Measurements from ENCODE around the gene PRKCSH. TPM values are rescaled to one million over a fixed set of nuclear protein-coding genes. Genes with fewer than 3 reads are reported as not detected.

The PRKCSH gene
- total RNA-seq, 1 donor from 2014 or later: 293 TPM

DNA sequence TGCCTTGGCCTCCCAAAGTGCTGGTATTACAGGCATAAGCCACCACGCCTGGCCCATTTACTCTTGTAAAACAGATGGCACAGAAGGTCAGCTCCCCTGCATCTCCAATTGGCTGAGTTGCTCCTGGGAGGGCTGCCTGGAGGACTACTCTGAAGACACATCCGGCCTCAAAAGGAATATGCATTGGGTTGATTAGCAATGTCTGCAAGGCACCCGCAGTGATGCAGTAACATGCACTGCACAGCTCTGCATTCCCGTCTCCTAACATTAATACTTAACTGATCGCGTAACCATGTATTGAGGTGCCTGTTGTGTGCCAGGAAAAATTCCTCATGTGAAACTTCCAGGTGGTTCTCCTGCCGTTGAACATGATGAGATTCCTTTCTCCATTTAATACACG is 40.4 kb downstream of the PRKCSH start:
- intact Hi-C loops (cut with DNase I): no loop called here

DNA sequence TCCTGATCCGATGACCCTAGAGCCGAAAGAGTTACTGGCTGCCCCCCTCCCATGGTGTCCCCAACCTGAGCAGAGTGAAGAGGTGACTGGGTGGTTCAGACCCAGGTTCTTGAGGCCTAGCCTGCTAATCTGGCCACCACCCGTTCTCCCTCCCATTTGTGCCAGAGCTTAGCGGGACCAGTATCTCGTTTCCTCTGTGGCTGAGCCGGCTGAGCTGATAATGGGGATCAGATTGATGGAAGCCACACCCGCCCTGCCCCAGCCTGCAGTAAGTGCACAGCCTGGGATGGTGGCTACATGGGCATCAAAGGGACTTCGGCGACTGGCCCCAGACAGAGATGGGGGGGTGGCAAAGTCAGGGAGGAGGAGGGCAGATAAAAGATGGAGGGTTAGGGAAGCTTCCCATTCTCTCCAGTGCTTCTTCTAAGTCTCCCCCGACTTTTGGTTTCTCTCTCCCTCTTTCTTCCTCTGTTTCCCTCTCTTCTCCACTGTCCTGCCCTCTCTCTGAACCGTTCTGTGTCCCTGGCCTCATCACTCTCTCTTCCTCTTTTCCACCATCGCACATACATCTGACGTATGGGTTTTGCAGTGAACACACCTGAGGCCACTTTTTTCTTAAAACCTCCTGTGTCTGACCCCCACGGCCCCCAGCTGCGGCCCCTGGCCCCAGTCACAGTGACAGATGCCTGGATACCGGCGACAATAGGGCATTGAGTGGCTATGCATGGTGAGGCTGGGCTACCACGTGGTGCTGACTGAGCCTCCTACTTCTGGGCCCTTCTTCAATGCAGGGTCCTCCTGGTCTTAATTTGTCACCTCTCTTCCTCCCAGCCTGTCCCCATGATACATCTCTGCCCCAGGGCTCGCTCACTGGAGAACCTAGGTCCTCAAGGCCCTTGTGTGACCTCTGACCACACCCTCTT is 43.0 kb downstream of the PRKCSH start:
- TF ChIP-seq, protein P1, sequence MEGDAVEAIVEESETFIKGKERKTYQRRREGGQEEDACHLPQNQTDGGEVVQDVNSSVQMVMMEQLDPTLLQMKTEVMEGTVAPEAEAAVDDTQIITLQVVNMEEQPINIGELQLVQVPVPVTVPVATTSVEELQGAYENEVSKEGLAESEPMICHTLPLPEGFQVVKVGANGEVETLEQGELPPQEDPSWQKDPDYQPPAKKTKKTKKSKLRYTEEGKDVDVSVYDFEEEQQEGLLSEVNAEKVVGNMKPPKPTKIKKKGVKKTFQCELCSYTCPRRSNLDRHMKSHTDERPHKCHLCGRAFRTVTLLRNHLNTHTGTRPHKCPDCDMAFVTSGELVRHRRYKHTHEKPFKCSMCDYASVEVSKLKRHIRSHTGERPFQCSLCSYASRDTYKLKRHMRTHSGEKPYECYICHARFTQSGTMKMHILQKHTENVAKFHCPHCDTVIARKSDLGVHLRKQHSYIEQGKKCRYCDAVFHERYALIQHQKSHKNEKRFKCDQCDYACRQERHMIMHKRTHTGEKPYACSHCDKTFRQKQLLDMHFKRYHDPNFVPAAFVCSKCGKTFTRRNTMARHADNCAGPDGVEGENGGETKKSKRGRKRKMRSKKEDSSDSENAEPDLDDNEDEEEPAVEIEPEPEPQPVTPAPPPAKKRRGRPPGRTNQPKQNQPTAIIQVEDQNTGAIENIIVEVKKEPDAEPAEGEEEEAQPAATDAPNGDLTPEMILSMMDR (IDR thresholded peaks at IDR 0.05): no peak
- H3K4me1 ChIP-seq: peaks cover 17% of the 10 kb centered on the region
- no peaks in the 10 kb centered on the region for H3K9me3 ChIP-seq
- no peak overlapping the region for H3K27ac ChIP-seq
- H3K4me3 ChIP-seq: no peak overlapping the region
- H3K27me3 ChIP-seq: peaks cover 40% of the 10 kb centered on the region
- ATAC-seq (no peak), DNase-seq (no peak)
- intact Hi-C loops (cut with DNase I): no loop called here
- no peaks in the 10 kb centered on the region for H3K36me3 ChIP-seq

More for the DNA sequence above, 40.4 kb downstream of the PRKCSH start:
- Histone ChIP-seq H3K27ac (no peak overlapping the region), H3K9me3 (no peaks in the 10 kb centered on the region), H3K36me3 (no peaks in the 10 kb centered on the region), H3K4me1 (no peaks in the 10 kb centered on the region), H3K27me3 (peaks cover 16% of the 10 kb centered on the region), H3K4me3 (no peak overlapping the region)
- TF ChIP-seq, protein P1 (IDR thresholded peaks at IDR 0.05): no peak
- no peak for DNase-seq
- ATAC-seq: no peak

DNA sequence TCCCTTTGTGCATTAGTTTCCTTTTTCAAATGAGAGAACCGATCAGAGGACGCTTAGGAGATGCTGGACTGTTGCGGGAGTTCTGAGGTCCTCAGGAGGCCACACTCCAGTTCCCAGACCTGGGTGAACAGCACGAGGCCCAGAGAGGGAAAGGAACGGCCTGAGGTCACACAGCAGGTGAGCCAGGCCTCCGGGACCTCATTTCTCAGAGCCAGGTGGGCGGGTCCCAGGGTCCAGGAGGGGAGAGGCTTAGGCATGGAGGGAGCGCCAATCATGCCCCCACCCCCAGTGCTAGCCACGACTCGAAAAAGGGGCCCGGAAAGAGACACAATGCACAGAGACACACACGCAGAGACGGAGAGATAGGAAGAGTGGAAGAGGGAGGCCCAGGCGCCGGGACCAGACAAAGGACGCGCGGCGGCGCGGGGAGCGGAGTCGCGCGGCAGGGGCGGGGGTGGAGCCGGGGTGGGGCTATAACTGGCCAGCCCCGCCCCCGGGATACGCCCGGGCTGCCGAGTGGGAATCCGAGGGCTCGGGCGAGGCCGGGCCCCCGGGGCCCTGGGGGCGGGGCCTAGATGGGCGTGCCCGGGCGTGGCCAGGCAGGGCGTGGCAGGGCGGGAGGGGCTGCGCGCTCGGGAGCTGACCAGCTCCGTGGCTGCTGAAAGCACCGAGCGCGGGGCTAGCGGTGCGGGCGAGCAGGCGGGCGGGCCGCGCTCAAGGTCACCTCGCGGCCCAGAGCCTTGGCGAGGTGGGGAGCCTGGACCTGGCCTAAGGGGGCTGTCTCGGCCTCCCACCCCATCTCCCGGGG is 43.9 kb downstream of the PRKCSH start:
- DNase-seq (no peak), ATAC-seq (peak; percentile 25)
- Histone ChIP-seq H3K9me3 (no peaks in the 10 kb centered on the region), H3K27me3 (peaks cover 41% of the 10 kb centered on the region), H3K4me1 (peaks cover 17% of the 10 kb centered on the region), H3K27ac (no peak overlapping the region), H3K36me3 (no peaks in the 10 kb centered on the region), H3K4me3 (no peak overlapping the region)
- intact Hi-C loops (cut with DNase I): no loop called here
- TF ChIP-seq, protein P1 (IDR thresholded peaks at IDR 0.05): no peak

DNA sequence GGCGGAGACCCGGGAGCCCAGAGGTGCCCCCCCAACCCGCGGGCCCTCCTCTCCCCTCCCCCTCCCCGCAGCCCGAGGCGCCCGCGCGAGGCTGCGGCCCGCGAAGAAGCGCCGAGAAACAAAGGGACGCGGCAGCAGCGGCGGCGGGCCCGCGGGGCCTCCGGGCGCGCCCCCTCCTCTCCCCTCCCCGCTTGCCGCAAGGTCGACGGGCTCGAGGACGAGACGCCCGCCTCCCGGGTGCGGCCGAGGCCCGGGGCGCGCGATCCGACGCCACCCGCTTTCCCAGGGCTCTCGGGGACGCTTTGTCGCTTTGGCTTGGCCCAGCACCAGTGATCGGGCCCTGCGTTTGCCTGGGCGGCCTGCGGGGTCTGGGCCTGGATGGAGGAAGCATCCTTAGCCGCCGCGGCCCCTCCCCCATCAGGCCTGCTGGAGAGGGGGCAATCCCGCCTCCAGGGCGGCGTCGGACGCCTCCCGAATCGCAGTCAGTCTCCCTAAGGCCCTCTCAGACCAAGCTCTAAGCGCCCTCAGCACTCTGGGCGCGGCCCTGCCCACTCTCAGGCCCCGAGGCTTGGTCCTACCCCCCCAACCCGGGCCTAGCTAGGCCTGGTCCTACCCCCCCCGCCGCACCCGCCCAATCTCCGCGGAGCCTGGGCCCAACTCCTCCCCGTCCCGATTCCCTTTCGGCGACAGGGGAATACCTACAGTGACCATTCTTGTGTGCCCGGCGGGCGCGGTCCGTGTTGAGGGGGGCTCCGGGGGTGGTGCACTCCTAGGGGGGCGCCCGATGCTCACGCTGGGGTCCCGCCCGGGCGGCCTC is 44.7 kb downstream of the PRKCSH start:
- Histone ChIP-seq H3K27me3 (peaks cover 41% of the 10 kb centered on the region), H3K9me3 (no peaks in the 10 kb centered on the region), H3K36me3 (no peaks in the 10 kb centered on the region), H3K4me1 (peaks cover 17% of the 10 kb centered on the region), H3K4me3 (no peak overlapping the region), H3K27ac (no peak overlapping the region)
- intact Hi-C loops (cut with DNase I): no loop called here
- DNase-seq (no peak), ATAC-seq (no peak)
- TF ChIP-seq, protein P1 (IDR thresholded peaks at IDR 0.05): no peak
